Psoas muscle (tissue), 8 donors: ENCODE results near the gene DNAJC3. TPM values are rescaled to one million over a fixed set of nuclear protein-coding genes. Genes with fewer than 3 reads are reported as not detected.

Experiments used
- ATAC-seq, 4 donors: fragments of 200-7000 bp; cut with Tn5 transposase; one replicate each; pipeline ENCODE4 v1.9.1; 2020; ENCODE audit warnings: moderate library complexity in 3 of 4, mild to moderate bottlenecking in 2 of 4
- DNase-seq, 2 donors: peaks; one replicate each; pipeline ENCODE4 v3.0.0-alpha.2; 2020
- H3K27ac ChIP-seq: fragments of 200-600 bp; one replicate; pipeline ENCODE4 v1.8.0; 2022
- H3K27me3 ChIP-seq, 3 donors: fragments of 200-600 bp in 1 of 3; one replicate each; pipeline versions ENCODE4 v1.6.1 to v1.8.0; 2013 to 2022; ENCODE audit warnings: low read length in 2 of 3, mild to moderate bottlenecking in 2 of 3, moderate library complexity in 1 of 3; ENCODE audit not compliant: insufficient read depth in 3 of 3
- H3K36me3 ChIP-seq, 2 donors: fragments of 200-600 bp in 1 of 2; one replicate each; pipeline versions ENCODE4 v1.6.1 to v1.8.0; 2013 to 2022; ENCODE audit warnings: low read depth in 1 of 2, mild to moderate bottlenecking in 1 of 2, moderate library complexity in 1 of 2; ENCODE audit not compliant: insufficient read depth in 1 of 2
- H3K4me1 ChIP-seq: fragments of 200-600 bp; one replicate; pipeline ENCODE4 v1.8.0; 2022
- H3K4me3 ChIP-seq: fragments of 200-600 bp; one replicate; pipeline ENCODE4 v1.8.0; 2022; ENCODE audit warnings: mild to moderate bottlenecking
- H3K9me3 ChIP-seq: fragments of 200-600 bp; one replicate; pipeline ENCODE4 v1.8.0; 2022
- WGBS, 3 donors: extraction: QIAGEN DNeasy Blood & Tissue Kit; methylation state at CpG; one replicate each; pipeline versions ENCODE4 v1.1.6 to v1.1.7; 2013; 5-methylcytosine and 5-hydroxymethylcytosine counted together
- intact Hi-C, 2 donors: fragments of 100-400 bp; cut with DNase I; formaldehyde crosslinking; loops; one replicate each; pipeline versions ENCODE4 v1.11.0 to v1.14.2; 2022
- polyA plus RNA-seq, 3 donors: library from polyadenylated mRNA; stranded (reverse); fragments of 200-250 nt; gene quantifications; one replicate each; pipeline ENCODE4 v1.2.3, GENCODE V29; 2013
- total RNA-seq, 4 donors: library from RNA; stranded (reverse); fragmentation: NEBNext Ultra II Directional in 2 of 4; extraction: Animal tissue kit (Norgen Biotek cat#: 25700) in 2 of 4; gene quantifications; one replicate each; pipeline versions ENCODE4 v1.2.1 to v1.2.4, GENCODE V29; 2021 to 2023
- TF ChIP-seq, protein P1 (sequence below): fragments of 200-600 bp; IDR thresholded peaks from one replicate; pipeline ENCODE4 v1.8.0; 2022; ENCODE audit warnings: antibody characterized with exemption
- donor health status: healthy with polysubstance abuse.
- donor health status: DM: no; HTN: no; CAD: no; lungs with moderate emphysema.
- donor health status: Bipolar disorder and iron deficiency.
- donor health status: healthy.
- donor health status: DM: yes; HTN: yes; CAD: no.
- donor health status: DM: no; HTN: no; CAD: no.
- donor health status: DM: no; HTN: no; CAD: no.
- donor health status: DM: yes; HTN: yes; CAD: no.

The DNAJC3 gene
- total and polyA plus RNA-seq, 7 donors, result 7.9 to 19.6 (median 11.8) TPM

DNA sequence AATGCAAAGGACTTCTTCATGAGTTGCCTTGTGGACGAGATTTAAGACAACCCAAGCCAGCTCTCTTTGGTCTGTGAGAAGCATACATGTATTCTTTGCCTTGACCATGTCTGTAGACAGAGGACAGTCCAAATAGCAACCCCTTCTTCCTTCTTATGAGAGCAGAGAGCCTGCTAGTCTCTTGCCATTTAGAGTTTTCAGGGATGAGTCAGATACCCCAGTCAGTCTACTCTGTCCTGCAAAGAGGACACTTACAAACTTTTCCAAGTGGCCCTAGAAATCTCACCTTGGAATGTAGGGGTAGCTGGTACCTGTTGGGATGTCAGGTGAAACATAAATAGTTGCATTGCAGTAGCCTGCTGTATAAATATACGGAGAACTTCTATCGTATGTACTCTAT lies 36.7 kb downstream of the DNAJC3 start:
- WGBS, 3 donors, result 96 to 100% (median 97%) methylated on average over 3 of the region's 3 CpGs
- H3K27me3 ChIP-seq, result no peaks in the 10 kb centered on the region
- ATAC-seq (no peak), DNase-seq (no peak)
- no peak overlapping the region for H3K4me3 ChIP-seq
- no peak overlapping the region for H3K27ac ChIP-seq
- H3K9me3 ChIP-seq, result peaks cover 3% of the 10 kb centered on the region
- TF ChIP-seq, protein P1, sequence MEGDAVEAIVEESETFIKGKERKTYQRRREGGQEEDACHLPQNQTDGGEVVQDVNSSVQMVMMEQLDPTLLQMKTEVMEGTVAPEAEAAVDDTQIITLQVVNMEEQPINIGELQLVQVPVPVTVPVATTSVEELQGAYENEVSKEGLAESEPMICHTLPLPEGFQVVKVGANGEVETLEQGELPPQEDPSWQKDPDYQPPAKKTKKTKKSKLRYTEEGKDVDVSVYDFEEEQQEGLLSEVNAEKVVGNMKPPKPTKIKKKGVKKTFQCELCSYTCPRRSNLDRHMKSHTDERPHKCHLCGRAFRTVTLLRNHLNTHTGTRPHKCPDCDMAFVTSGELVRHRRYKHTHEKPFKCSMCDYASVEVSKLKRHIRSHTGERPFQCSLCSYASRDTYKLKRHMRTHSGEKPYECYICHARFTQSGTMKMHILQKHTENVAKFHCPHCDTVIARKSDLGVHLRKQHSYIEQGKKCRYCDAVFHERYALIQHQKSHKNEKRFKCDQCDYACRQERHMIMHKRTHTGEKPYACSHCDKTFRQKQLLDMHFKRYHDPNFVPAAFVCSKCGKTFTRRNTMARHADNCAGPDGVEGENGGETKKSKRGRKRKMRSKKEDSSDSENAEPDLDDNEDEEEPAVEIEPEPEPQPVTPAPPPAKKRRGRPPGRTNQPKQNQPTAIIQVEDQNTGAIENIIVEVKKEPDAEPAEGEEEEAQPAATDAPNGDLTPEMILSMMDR, result no peak
- H3K36me3 ChIP-seq, result peaks cover 6 to 51% of the 10 kb centered on the region in 2 donors
- H3K4me1 ChIP-seq, result no peaks in the 10 kb centered on the region
- intact Hi-C loops, result no loop called here

DNA sequence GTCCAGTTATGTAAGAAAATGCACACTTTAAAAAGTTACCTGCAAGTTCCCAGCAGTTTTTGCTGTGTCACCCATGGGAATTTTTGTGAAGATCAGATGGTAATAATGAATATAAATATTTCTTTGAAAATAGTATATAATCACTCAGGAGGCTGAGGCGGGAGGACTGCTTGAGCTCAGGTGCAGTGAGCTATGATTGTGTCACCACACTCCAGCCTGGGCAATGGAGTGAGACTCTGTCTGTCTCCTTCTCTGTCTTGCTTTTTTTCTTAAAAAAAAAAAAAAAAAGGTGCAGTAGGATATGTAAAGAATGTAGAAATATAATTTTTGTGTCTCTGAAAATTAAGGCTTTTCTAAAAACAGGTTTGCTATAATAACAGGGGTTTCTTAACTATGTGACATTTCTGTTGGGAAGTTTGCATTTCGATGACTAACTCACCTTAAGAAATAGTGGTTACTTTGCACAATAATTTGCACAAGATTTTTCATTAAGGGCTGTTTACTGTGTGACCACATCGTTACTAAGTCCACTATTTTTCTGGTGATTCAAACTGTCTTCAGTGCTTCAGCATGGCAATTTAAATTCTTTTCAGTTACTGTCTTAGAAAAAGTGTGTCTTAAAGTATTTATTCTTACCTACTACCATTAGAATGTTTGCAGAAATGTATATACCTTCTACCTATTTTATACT lies 37.3 kb downstream of the DNAJC3 start:
- H3K9me3 ChIP-seq, result peaks cover 3% of the 10 kb centered on the region
- no peak for DNase-seq
- H3K27ac ChIP-seq, result no peak overlapping the region
- WGBS, 3 donors, result 88 to 95% (median 94%) methylated on average over 3 of the region's 3 CpGs
- ATAC-seq, result no peak
- intact Hi-C loops, result no loop called here
- peaks cover 6 to 46% of the 10 kb centered on the region in 2 donors for H3K36me3 ChIP-seq
- H3K4me3 ChIP-seq, result no peak overlapping the region
- H3K27me3 ChIP-seq, result no peaks in the 10 kb centered on the region
- H3K4me1 ChIP-seq, result no peaks in the 10 kb centered on the region
- TF ChIP-seq, protein P1, result no peak

DNA sequence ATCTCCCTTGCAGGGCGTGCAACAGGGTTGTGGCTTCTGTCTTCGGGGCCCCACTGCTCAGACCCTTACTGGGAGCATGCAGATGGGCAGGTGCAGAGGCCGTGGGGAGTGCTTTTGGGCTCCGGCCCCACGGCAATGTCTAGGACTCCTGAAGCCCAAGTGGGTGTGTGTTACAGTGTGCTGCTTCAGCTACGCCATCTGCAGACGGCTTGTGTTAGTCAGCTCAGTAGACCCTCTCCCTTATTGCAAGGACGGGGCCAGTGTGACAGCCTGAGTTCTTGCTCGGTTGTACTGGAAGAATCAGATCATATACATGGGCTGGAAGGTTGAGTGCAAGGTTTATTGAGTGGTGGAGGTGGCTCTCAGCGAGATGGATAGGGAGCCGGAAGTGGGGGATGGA lies 39.3 kb downstream of the DNAJC3 start:
- Histone ChIP-seq H3K36me3 (peaks cover 6 to 29% of the 10 kb centered on the region in 2 donors), H3K27ac (no peak overlapping the region), H3K4me1 (no peaks in the 10 kb centered on the region), H3K4me3 (no peak overlapping the region), H3K9me3 (peaks cover 3% of the 10 kb centered on the region), H3K27me3 (no peaks in the 10 kb centered on the region)
- intact Hi-C loops, result no loop called here
- ATAC-seq (no peak), DNase-seq (no peak)
- TF ChIP-seq, protein P1, result no peak
- 93 to 95% (median 94%) methylated on average over 11 of the region's 11 CpGs for WGBS, 3 donors

DNA sequence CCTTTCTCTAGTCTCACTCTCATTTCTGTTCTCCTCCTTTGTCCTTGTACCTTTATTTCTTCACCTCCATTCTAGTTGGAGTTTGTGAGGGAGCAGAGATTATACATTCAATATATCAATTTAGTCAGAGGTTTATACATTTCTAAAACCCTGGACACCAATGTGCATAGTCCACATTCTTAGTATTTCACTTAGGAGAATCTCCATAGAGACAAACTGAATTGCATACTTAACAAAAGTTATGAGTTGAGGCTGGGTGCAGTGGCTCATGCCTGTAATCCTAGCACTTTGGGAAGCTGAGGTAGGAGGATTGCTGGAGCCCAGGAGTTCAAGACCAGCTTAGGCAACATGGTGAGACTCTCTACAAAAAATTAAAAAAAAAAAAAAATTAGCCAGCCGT lies 45.3 kb downstream of the DNAJC3 start:
- Histone ChIP-seq H3K9me3 (no peaks in the 10 kb centered on the region), H3K4me3 (no peak overlapping the region), H3K36me3 (peaks cover 0 to 14% of the 10 kb centered on the region in 2 donors), H3K27me3 (no peaks in the 10 kb centered on the region), H3K27ac (no peak overlapping the region), H3K4me1 (no peaks in the 10 kb centered on the region)
- no peak for ATAC-seq
- DNase-seq, result no peak
- 88 to 94% (median 93%) methylated on average over 1 of the region's 1 CpG for WGBS, 3 donors
- intact Hi-C loops, result no loop called here
- TF ChIP-seq, protein P1, result no peak

DNA sequence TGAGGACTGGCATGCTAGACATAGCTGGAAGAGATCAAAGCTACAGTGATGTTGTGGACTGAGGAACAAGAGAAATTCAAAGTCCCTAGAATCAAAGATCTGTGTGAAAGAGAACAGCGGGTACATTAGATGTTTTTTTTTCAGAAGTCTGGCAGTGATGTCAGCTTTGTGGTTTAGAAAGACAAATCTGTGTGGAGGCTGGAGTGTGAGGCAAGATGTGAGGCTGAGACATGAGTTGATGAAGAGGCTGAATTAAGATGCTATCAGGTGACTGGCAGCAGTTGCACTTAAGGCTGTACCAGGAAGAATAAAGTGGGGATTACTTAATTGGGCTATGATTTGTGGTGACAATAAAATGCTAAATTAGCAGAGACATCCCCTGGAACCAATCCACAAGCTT lies 46.5 kb downstream of the DNAJC3 start:
- Histone ChIP-seq H3K27ac (no peak overlapping the region), H3K9me3 (no peaks in the 10 kb centered on the region), H3K4me3 (no peak overlapping the region), H3K27me3 (no peaks in the 10 kb centered on the region), H3K4me1 (no peaks in the 10 kb centered on the region), H3K36me3 (peaks cover 0 to 14% of the 10 kb centered on the region in 2 donors)
- WGBS, 3 donors, result 94 to 98% (median 96%) methylated on average over 1 of the region's 1 CpG
- TF ChIP-seq, protein P1, result no peak
- intact Hi-C loops, result no loop called here
- DNase-seq, result no peak
- no peak for ATAC-seq
